OCI-LY7 (cell line): ENCODE results near the gene USP53. TPM values are rescaled to one million over a fixed set of nuclear protein-coding genes. Genes with fewer than 3 reads are reported as not detected.

Experiments
- BruUV-seq: library from RNA; stranded (reverse); fragments of 400-500 nt; replicated peaks from 2 replicates; lab custom pipeline; 2021; lab: Mats Ljungman, UMichigan
- CTCF ChIA-PET: fragments of 300-600 bp; sonication (Branson Sonifier 250); formaldehyde crosslinking; loops from one replicate; lab custom pipeline; 2022; ENCODE audit warnings: antibody characterized with exemption; ENCODE audit not compliant: unreplicated experiment; lab: Charles Lee
- POLR2A ChIA-PET: fragments of 300-600 bp; sonication (Branson Sonifier 250); formaldehyde crosslinking; loops from one replicate; lab custom pipeline; 2022; ENCODE audit warnings: antibody characterized with exemption; lab: Charles Lee
- DNase-seq: peaks from one replicate; pipeline ENCODE4 v3.0.0-alpha.2; 2015; ENCODE audit warnings: low spot score
- H2AFZ ChIP-seq: fragments of 200-600 bp; sonication (generic), shearing (Covaris generic); 2 replicates; pipeline ENCODE4 v1.6.1; 2014; ENCODE audit warnings: mild to moderate bottlenecking, antibody characterized with exemption, low read length, moderate library complexity
- H3K27ac ChIP-seq: fragments of 200-600 bp; sonication (generic); 2 replicates; pipeline ENCODE4 v1.5.1; 2014; ENCODE audit warnings: mixed run types, low read depth, mild to moderate bottlenecking, moderate library complexity, low read length, inconsistent platforms; ENCODE audit not compliant: poor library complexity, severe bottlenecking
- H3K36me3 ChIP-seq: fragments of 200-600 bp; sonication (generic); 2 replicates; pipeline ENCODE4 v1.6.1; 2014; ENCODE audit warnings: mild to moderate bottlenecking, antibody characterized with exemption, low read length, moderate library complexity, mixed read lengths; ENCODE audit not compliant: insufficient read depth
- H3K4me1 ChIP-seq: fragments of 200-600 bp; sonication (generic); 2 replicates; pipeline ENCODE4 v1.5.1; 2014; ENCODE audit warnings: mild to moderate bottlenecking, low read length; ENCODE audit not compliant: insufficient read depth, poor library complexity, severe bottlenecking
- H3K4me2 ChIP-seq: fragments of 200-600 bp; sonication (generic); 2 replicates; pipeline ENCODE4 v1.6.1; 2014; ENCODE audit warnings: mild to moderate bottlenecking, low read length
- H3K4me3 ChIP-seq: fragments of 200-600 bp; sonication (generic); 2 replicates; pipeline ENCODE4 v1.5.1; 2014; ENCODE audit warnings: mild to moderate bottlenecking, low read depth, low read length; ENCODE audit not compliant: poor library complexity, severe bottlenecking
- H3K79me2 ChIP-seq: fragments of 200-600 bp; sonication (generic); 2 replicates; pipeline ENCODE4 v1.6.1; 2016; ENCODE audit warnings: low read depth, mild to moderate bottlenecking, low read length, moderate library complexity, mixed read lengths; ENCODE audit not compliant: insufficient read depth
- H3K9me2 ChIP-seq: fragments of 200-600 bp; sonication (generic); 2 replicates; pipeline ENCODE4 v1.6.1; 2016; ENCODE audit warnings: mild to moderate bottlenecking, low read length, mixed read lengths; ENCODE audit not compliant: insufficient read depth
- H3K9me3 ChIP-seq: fragments of 200-600 bp; sonication (generic); 2 replicates; pipeline ENCODE4 v1.6.1; 2014; ENCODE audit warnings: mild to moderate bottlenecking, mixed run types, low read length, mixed read lengths
- H4K20me1 ChIP-seq: fragments of 200-600 bp; sonication (generic); 2 replicates; pipeline ENCODE4 v1.6.1; 2014; ENCODE audit warnings: mild to moderate bottlenecking, antibody characterized with exemption, low read length, moderate library complexity, mixed read lengths; ENCODE audit not compliant: insufficient read depth
- EZH2phosphoT487 ChIP-seq: fragments of 200-600 bp; sonication (generic); IDR thresholded peaks from 2 replicates; pipeline ENCODE4 v1.6.1; 2018; ENCODE audit warnings: low read depth, borderline replicate concordance, mild to moderate bottlenecking, mixed run types, antibody characterized with exemption, low read length, moderate library complexity, mixed read lengths
- intact Hi-C: fragments of 100-400 bp; cut with micrococcal nuclease; formaldehyde crosslinking; loops from one replicate; pipeline ENCODE4 v1.10.0; 2022; ENCODE audit not compliant: unreplicated experiment
- total RNA-seq, 2 experiments: library from RNA; depleted of rRNA in 1 of 2; stranded (reverse); fragments of >200 nt in 1 of 2; shearing (Covaris generic) in 1 of 2; gene quantifications; 2 replicates each; pipeline ENCODE4 v1.2.3, GENCODE V29; 2014 to 2022
- TF ChIP-seq, protein P1 (sequence below): fragments of 200-600 bp; sonication (generic); conservative IDR thresholded peaks from 2 replicates; pipeline ENCODE4 v1.5.1; 2014; ENCODE audit warnings: mild to moderate bottlenecking, antibody characterized with exemption, low read length, moderate library complexity, mixed read lengths

The USP53 gene
- total RNA-seq, 2 experiments from 2014 or later = 4.9 to 9.2 TPM

GRCh38 chr4:119299741-119300100, 87.2 kb downstream of the USP53 start:
- POLR2A ChIA-PET = interaction anchor here (0.5 to 2.3 kb wide), 15 partner anchors 9 to 352 kb away, joined by 3 to 16 read pairs (median 4); partner anchors contain the start of gene USP53
- Histone ChIP-seq H3K9me2 (no peaks in the 10 kb centered on the region), H3K79me2 (peaks cover 38% of the 10 kb centered on the region), H3K9me3 (no peaks in the 10 kb centered on the region), H3K4me3 (peak overlapping the region; percentile 95), H4K20me1 (no peaks in the 10 kb centered on the region), H3K36me3 (peaks cover 36% of the 10 kb centered on the region), H2AFZ (peak overlapping the region; percentile 99), H3K4me2 (peak overlapping the region; percentile 87), H3K27ac (peak overlapping the region; percentile 91), H3K4me1 (peaks cover 25% of the 10 kb centered on the region)
- CTCF ChIA-PET = interaction anchor here (0.6 to 1.5 kb wide), 2 partner anchors 87 to 258 kb away, joined by 3 read pairs; partner anchors contain the start of gene USP53
- intact Hi-C loops = loop anchor here (1.0 kb wide), 2 partner anchors 87 to 155 kb away; partner anchors contain the start of gene USP53
- DNase-seq = peak; percentile 62
- TF ChIP-seq EZH2phosphoT487 = no peak
- TF ChIP-seq, protein P1, sequence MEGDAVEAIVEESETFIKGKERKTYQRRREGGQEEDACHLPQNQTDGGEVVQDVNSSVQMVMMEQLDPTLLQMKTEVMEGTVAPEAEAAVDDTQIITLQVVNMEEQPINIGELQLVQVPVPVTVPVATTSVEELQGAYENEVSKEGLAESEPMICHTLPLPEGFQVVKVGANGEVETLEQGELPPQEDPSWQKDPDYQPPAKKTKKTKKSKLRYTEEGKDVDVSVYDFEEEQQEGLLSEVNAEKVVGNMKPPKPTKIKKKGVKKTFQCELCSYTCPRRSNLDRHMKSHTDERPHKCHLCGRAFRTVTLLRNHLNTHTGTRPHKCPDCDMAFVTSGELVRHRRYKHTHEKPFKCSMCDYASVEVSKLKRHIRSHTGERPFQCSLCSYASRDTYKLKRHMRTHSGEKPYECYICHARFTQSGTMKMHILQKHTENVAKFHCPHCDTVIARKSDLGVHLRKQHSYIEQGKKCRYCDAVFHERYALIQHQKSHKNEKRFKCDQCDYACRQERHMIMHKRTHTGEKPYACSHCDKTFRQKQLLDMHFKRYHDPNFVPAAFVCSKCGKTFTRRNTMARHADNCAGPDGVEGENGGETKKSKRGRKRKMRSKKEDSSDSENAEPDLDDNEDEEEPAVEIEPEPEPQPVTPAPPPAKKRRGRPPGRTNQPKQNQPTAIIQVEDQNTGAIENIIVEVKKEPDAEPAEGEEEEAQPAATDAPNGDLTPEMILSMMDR = no peak
- TSS peak; percentile 68 for BruUV-seq

DNA sequence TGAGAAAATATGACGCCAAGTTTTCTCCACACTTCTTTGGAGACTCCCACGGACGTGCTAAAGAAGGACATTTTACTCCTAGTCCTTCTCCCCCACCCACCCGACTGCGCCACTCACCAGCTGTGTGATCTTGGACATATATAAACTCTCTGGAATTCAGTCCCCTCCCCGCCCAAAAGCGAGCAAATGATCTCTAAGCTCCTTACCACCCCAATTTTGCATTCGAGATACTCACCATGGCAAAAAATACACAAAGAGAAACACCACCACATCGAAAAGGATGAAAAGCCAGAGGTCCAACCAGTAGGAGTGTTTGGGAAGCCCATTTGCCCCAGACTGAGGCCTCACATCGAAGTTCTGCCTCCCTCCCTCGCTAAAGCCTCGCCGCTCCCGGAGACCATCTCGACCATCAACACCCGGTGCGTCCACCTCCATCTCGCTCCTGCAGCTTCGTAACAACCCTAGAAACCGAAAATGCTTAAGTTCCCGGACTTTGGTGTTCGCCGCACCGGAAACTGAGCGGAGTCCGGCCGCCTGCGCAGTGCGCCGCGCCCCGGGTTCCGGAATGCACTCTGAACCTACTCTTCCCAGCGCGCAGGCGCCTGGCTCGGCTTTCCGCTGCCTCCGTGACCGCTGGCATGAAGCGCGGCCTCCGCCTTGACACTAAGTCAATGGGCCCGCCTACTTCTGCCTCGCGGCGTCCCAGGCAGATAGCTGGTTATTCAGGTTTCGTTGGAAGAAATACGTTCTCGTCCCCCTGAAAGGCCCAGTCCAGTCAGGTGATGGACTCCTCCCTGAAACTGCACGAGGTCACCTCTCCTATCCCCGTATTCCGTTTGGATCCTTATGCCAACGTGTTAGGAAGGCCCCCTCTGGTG, 87.8 kb downstream of the USP53 start:
- peak; percentile 93 for DNase-seq
- BruUV-seq = no TSS peak
- intact Hi-C loops = loop anchor here (1.0 kb wide), 2 partner anchors 88 to 154 kb away; partner anchors contain the start of gene USP53
- peaks cover 33% of the 10 kb centered on the region for H3K36me3 ChIP-seq
- TF ChIP-seq, protein P1 = peak; percentile 39; the same call in 1 of the 2 replicates
- no peak for TF ChIP-seq EZH2phosphoT487
- peak overlapping the region; percentile 95 for H3K4me3 ChIP-seq
- peak overlapping the region; percentile 91 for H3K27ac ChIP-seq
- H3K79me2 ChIP-seq = peaks cover 38% of the 10 kb centered on the region
- peak overlapping the region; percentile 95 for H3K4me2 ChIP-seq
- no peaks in the 10 kb centered on the region for H4K20me1 ChIP-seq
- ChIA-PET CTCF (interaction anchor here (0.6 to 1.5 kb wide), 2 partner anchors 88 to 258 kb away, joined by 3 read pairs; partner anchors contain the start of gene USP53), POLR2A (interaction anchor here (0.7 to 2.3 kb wide), 11 partner anchors 10 to 353 kb away, joined by 3 to 16 read pairs (median 5); partner anchors contain the start of gene USP53)
- H3K4me1 ChIP-seq = peaks cover 25% of the 10 kb centered on the region
- no peaks in the 10 kb centered on the region for H3K9me2 ChIP-seq
- H3K9me3 ChIP-seq = no peaks in the 10 kb centered on the region
- H2AFZ ChIP-seq = peak overlapping the region; percentile 99
